D721Med (cell line): ENCODE results near the gene AIP.

ENCODE experiments used
- DNase-seq: peaks from one replicate; pipeline ENCODE4 v3.0.0; 2011; ENCODE audit warnings: low spot score; ENCODE audit not compliant: insufficient read length
- FAIRE-seq: peaks from 2 replicates; lab custom pipeline; 2011; peaks lifted over from hg19 to GRCh38; lab: Jason Lieb, UNC
- TF ChIP-seq, protein P1 (sequence below): IDR thresholded peaks from 2 replicates; pipeline ENCODE4 v1.5.1; 2012; ENCODE audit warnings: mild to moderate bottlenecking, control low read depth; ENCODE audit not compliant: insufficient read depth; ENCODE audit errors: missing control alignments

AIP gene

DNA sequence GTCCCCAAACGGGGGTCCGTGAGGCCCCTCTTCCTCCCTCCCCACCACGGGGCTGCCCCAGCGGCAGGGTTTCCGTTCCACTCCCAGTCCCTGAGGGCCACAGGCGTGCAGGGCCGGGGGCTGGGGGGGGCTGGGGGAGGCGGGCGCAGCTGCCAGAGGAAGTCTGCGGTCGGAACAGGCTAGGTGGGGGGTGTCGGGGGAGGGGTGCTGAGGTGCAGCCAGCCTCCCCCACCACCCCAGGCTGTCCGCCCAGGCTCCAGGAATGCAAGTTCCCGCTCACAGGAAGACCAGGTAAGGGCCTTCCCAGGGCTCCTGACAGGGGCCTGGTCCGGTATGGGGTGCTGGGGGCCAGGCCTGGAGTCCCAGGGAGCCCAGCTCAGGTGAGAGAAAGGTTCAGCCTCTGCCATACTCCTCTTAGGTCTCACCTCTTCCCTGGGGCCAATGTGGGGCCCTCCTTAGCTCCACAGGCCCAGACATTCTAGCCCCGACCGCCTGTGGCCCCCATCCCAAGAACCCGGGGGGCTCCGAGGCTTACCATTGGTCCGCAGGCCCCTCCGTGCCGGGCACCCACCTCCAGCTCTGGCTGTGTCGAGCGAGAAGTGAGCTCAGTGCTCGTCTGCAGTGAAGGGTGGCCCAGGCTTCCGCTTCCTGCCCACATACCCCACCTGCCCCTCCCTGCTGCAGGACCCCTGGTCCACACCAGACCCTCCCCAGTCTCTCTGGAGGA is 45.6 kb upstream of the AIP start, which contains the start of gene PTPRCAP:
PTPRCAP (minus strand) TSS at position 601 of the 727 bp plus-strand sequence; CDS start at position 538, 63 bp downstream.
- TF ChIP-seq, protein P1, sequence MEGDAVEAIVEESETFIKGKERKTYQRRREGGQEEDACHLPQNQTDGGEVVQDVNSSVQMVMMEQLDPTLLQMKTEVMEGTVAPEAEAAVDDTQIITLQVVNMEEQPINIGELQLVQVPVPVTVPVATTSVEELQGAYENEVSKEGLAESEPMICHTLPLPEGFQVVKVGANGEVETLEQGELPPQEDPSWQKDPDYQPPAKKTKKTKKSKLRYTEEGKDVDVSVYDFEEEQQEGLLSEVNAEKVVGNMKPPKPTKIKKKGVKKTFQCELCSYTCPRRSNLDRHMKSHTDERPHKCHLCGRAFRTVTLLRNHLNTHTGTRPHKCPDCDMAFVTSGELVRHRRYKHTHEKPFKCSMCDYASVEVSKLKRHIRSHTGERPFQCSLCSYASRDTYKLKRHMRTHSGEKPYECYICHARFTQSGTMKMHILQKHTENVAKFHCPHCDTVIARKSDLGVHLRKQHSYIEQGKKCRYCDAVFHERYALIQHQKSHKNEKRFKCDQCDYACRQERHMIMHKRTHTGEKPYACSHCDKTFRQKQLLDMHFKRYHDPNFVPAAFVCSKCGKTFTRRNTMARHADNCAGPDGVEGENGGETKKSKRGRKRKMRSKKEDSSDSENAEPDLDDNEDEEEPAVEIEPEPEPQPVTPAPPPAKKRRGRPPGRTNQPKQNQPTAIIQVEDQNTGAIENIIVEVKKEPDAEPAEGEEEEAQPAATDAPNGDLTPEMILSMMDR: no peak
- FAIRE-seq (no peak), DNase-seq (no peak)

DNA sequence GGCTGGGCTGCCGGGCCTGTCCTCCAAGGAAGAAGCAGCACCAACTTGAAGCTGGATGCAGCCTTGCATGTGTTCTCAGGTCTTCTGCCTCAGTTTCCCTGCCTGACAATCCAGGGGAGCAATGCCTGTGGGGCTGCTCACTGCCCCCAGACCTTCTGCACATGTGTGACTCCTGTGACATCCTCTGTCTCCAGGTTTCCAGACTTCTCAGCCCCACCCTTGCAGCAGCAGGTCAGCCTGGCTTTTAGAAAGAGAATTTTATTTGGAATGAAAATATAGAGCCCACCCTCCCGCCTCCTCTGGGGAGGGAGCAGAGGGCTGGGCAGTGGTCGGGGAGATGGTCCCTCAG is 45.0 kb upstream of the AIP start:
- DNase-seq (no peak), FAIRE-seq (no peak)
- TF ChIP-seq, protein P1: no peak

DNA sequence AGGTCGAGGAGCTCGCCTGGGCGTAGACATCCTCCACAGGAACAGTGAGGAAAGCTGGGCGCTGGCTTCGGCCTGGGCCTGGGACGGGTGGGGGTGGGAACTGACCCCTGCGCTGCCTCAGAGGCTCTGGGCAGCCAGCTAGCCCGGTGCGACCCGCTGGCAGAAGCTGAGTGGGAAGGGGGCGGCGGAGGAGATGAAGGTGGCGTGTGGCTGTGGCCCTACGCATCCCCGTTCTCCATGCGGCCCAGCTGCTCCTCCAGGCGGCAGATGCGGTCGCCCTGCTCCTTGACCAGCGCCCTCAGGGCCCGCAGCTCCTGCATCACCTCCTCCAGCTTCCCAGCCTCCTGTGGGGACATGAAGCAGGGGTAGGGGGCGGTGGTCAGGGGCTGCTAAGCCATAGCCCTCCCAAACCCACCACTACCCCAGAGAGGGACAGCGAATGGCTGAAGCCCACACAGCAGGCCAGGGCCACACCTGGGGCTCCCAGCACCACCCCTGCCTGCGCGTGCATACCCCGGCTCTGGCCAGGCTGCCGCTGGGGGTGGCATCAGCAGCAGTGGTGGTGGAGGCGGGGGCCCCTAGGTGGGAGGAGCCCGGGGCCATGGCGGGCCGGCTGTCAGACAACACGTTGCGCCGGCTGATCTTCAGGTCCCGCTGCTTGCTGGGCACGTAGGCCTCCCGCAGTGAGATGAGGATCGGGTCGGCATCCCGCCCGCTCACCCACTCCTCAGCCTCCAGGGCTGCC is 44.5 kb upstream of the AIP start:
- DNase-seq (no peak), FAIRE-seq (no peak)
- TF ChIP-seq, protein P1: no peak

DNA sequence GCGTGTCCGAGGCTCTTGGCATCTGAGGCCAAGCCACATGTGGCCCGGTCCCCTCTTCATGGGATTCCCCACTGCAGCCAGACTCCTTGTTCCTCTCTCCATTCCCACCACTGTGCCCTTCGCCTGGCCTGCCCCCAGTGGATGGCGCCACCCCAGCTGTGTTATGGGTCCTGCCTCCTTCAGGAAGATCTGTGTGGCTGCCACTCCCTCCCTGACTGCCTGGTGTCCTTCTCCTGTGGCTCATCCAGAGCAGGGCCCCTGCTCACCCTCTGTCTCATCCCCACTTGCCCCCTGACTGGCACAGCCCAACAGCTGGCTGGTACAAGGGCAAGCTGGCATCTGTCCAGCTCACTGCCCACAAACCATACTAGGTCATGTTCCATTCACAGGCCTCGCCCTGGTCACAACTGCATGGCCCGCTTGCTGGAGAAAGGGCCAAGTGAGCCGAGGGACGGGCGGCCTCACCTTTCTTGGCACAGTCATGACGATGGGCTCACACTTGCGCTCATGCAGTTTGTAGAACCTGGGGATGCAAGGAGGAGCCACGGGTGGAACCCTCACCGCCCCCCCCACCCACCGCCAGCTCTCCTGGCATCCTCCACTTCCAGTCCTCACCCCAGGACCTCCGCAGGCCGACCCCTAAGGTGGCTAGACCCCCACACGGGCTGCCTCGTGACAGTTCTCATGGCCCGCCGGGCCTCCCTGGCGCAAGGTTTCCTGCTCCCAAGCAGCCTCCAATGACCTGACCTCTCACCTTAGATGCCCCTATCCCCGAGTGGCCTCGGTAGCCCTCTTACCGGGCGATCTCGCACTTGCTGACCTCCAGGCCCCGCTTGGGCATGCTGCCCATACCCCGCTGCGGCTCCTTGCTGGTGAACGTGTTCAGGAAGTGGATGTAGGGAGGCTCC is 43.3 kb upstream of the AIP start:
- FAIRE-seq: no peak
- no peak for DNase-seq
- TF ChIP-seq, protein P1: no peak

DNA sequence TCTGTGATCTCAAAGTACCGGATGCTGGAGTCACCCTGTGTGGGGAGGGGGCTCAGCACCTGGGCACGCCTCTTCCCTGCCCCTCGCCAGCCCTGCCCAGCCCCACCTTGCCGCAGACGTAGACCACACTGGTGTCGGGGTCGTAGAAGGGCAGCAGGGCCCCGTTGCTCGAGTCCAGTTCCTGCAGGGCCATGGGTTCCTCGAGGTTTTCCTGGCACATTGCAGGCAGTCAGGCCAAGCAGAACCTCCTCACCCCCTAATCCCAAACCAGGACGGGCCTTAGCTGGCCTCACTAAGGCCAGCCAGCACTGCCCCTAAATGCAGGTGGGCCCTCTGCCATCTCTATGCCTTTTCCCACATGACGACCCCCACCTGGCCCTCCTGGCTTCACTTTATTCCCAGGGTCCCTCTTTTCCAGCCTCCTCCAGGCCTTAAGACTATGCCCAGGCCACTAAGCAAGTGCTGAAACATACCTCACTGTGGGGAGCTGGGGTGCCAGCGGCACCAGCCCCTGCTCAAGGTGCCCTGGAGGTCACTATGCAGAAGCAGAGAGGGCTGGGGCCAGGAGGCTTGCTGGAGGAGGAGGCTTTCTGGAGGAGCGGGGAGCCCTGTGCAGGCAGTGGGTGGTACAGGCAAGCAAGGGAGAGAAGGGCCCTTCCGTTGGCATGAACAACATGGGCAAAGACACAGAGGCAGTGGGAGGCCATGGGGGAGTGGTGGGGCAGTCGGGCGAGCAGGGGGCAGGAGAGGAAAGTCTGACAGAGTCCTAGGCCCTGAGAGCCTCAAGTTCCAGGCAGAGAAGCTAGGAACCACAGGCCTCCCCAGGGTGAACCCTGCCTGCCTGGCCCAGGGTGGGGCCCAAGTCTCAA is 42.4 kb upstream of the AIP start:
- TF ChIP-seq, protein P1: no peak
- DNase-seq (no peak), FAIRE-seq (no peak)

DNA sequence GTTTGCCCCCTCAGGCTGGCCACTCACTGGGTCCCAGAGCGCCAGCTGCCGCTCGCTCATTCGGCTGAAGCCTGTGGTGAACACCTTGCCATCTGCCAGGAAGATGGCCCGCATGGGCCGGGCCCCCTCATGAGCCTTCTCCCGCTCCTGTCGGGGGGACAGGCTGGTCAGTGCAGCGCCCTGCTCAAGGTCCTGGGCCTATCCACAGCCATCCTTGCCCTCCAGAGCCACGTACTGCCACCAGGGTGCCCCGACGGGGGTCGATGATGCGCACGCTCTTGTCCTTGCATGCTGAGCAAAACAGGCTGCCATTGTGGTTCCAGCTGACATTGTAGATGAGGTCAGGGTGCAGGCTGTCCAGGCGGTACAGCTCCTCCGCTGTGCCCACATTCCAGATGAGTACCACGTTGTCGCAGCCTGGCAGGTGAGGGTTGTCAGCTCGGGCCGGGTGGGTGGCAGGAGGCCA is 41.7 kb upstream of the AIP start:
- DNase-seq: no peak
- TF ChIP-seq, protein P1: no peak
- FAIRE-seq: no peak
